Neural crest cell (in vitro differentiated cells): Measurements from ENCODE around the gene UBL4B. TPM values are rescaled to one million over a fixed set of nuclear protein-coding genes. Genes with fewer than 3 reads are reported as not detected.

ENCODE experiments used
- DNase-seq: peaks from one replicate; pipeline ENCODE4 v3.0.0; 2021; ENCODE audit warnings: low read depth, mixed read lengths, low spot score
- H3K27ac Mint-ChIP-seq: one replicate; pipeline ENCODE4 v1.8.0; 2021; ENCODE audit warnings: mild to moderate bottlenecking, mixed read lengths; ENCODE audit not compliant: unreplicated experiment
- H3K27me3 Mint-ChIP-seq: 2 replicates; pipeline ENCODE4 v1.8.0; 2021; ENCODE audit warnings: low read depth, mild to moderate bottlenecking, mixed read lengths
- H3K36me3 Mint-ChIP-seq: 2 replicates; pipeline ENCODE4 v1.8.0; 2021; ENCODE audit warnings: low read depth, mild to moderate bottlenecking, mixed read lengths
- H3K4me1 Mint-ChIP-seq: 2 replicates; pipeline ENCODE4 v1.8.0; 2021; ENCODE audit warnings: mixed read lengths
- H3K4me3 Mint-ChIP-seq: one replicate; pipeline ENCODE4 v1.8.0; 2021; ENCODE audit warnings: mild to moderate bottlenecking, mixed read lengths
- H3K9me3 Mint-ChIP-seq: 2 replicates; pipeline ENCODE4 v1.8.0; 2021; ENCODE audit warnings: mixed read lengths
- CTCF ChIP-seq: fragments of 200-600 bp; sonication (generic); conservative IDR thresholded peaks from 2 replicates; pipeline ENCODE4 v1.5.0; 2021; ENCODE audit warnings: antibody characterized with exemption, mild to moderate bottlenecking
- total RNA-seq: library from RNA; stranded (reverse); gene quantifications from 2 replicates; pipeline ENCODE4 v1.2.1, GENCODE V29; 2021

Gene UBL4B
- total RNA-seq, 1 donor from 2014 or later, result not detected

GRCh38 chr1:110120960-110121561 is 8.8 kb downstream of the UBL4B start:
- Mint-ChIP-seq H3K9me3 (peaks cover 13% of the 10 kb centered on the region), H3K36me3 (peaks cover 3% of the 10 kb centered on the region)

GRCh38 chr1:110123224-110123623 is 11.0 kb downstream of the UBL4B start:
- H3K36me3 Mint-ChIP-seq, result peaks cover 3% of the 10 kb centered on the region
- peaks cover 21% of the 10 kb centered on the region for H3K27me3 Mint-ChIP-seq
- no peak for DNase-seq
- peaks cover 13% of the 10 kb centered on the region for H3K9me3 Mint-ChIP-seq
- no peak for TF ChIP-seq CTCF
- no peak overlapping the region for H3K27ac Mint-ChIP-seq
- no peaks in the 10 kb centered on the region for H3K4me1 Mint-ChIP-seq
- no peak overlapping the region for H3K4me3 Mint-ChIP-seq

More at GRCh38 chr1:110120960-110121561, 8.8 kb downstream of the UBL4B start:
- Mint-ChIP-seq H3K4me1 (peaks cover 6% of the 10 kb centered on the region), H3K4me3 (no peak overlapping the region), H3K27me3 (peaks cover 18% of the 10 kb centered on the region), H3K27ac (no peak overlapping the region)
- DNase-seq, result no peak
- TF ChIP-seq CTCF, result no peak

- peaks cover 10% of the 10 kb centered on the region for H3K9me3 Mint-ChIP-seq
- no peak overlapping the region for H3K27ac Mint-ChIP-seq
- H3K4me3 Mint-ChIP-seq, result no peak overlapping the region
- DNase-seq, result no peak
- no peaks in the 10 kb centered on the region for H3K36me3 Mint-ChIP-seq
- peaks cover 39% of the 10 kb centered on the region for H3K27me3 Mint-ChIP-seq
- TF ChIP-seq CTCF, result no peak
- H3K4me1 Mint-ChIP-seq, result no peaks in the 10 kb centered on the region
Measured at GRCh38 chr1:110125810-110126209, 13.6 kb downstream of the UBL4B start.

- no peak for DNase-seq
- Mint-ChIP-seq H3K27ac (no peak overlapping the region), H3K4me1 (no peaks in the 10 kb centered on the region), H3K9me3 (no peaks in the 10 kb centered on the region), H3K27me3 (peaks cover 49% of the 10 kb centered on the region), H3K36me3 (no peaks in the 10 kb centered on the region), H3K4me3 (no peak overlapping the region)
- no peak for TF ChIP-seq CTCF
Measured at GRCh38 chr1:110130113-110130591, 17.9 kb downstream of the UBL4B start.

- Mint-ChIP-seq H3K36me3 (no peaks in the 10 kb centered on the region), H3K27me3 (peaks cover 49% of the 10 kb centered on the region), H3K9me3 (no peaks in the 10 kb centered on the region), H3K4me3 (no peak overlapping the region), H3K4me1 (peaks cover 4% of the 10 kb centered on the region), H3K27ac (no peak overlapping the region)
- no peak for DNase-seq
- TF ChIP-seq CTCF, result no peak
Measured at GRCh38 chr1:110130989-110131388, 18.7 kb downstream of the UBL4B start.
